ENCODE results near the gene CHP1.

CHP1 gene

DNA sequence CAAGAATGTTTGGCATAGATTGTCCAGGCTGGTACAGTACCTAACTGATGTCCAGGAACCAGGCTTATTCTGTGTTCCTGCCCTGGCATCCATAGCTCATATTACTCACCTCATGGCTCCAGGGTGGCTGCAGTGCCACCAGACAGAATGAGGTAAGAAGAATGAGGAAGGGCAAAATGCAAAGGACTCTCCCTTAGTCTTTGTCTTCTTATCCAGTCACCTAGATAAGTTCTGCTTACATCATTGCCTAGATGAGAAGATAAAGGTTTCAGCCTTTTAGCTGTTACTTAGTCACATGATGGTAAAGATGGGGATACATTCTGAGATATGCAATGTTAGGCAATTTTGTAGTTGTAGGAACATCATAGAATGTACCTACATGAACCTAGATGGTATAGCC lies 45.8 kb downstream of the CHP1 start:
- TF ChIP-seq, protein P1, sequence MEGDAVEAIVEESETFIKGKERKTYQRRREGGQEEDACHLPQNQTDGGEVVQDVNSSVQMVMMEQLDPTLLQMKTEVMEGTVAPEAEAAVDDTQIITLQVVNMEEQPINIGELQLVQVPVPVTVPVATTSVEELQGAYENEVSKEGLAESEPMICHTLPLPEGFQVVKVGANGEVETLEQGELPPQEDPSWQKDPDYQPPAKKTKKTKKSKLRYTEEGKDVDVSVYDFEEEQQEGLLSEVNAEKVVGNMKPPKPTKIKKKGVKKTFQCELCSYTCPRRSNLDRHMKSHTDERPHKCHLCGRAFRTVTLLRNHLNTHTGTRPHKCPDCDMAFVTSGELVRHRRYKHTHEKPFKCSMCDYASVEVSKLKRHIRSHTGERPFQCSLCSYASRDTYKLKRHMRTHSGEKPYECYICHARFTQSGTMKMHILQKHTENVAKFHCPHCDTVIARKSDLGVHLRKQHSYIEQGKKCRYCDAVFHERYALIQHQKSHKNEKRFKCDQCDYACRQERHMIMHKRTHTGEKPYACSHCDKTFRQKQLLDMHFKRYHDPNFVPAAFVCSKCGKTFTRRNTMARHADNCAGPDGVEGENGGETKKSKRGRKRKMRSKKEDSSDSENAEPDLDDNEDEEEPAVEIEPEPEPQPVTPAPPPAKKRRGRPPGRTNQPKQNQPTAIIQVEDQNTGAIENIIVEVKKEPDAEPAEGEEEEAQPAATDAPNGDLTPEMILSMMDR (conservative IDR thresholded peaks at IDR 0.05; ENCODE audit: low read length): no peak
- no peak for TF ChIP-seq EZH2phosphoT487 (IDR thresholded peaks at IDR 0.05; ENCODE audit: borderline replicate concordance)
- Histone ChIP-seq H3K9me2 (replicated peaks; ENCODE audit: low read depth, low read length) (no peaks in the 10 kb centered on the region), H3K4me3 (ENCODE audit: low read length, poor library complexity, severe bottlenecking) (no peak overlapping the region), H3K9me3 (ENCODE audit: insufficient read depth, low read depth, low read length) (no peaks in the 10 kb centered on the region), H4K20me1 (ENCODE audit: insufficient read depth, low read length, poor library complexity, severe bottlenecking) (no peaks in the 10 kb centered on the region), H3K4me1 (ENCODE audit: insufficient read depth, low read length, poor library complexity, severe bottlenecking) (no peaks in the 10 kb centered on the region), H2AFZ (ENCODE audit: low read length) (no peak overlapping the region), H3K27me3 (ENCODE audit: insufficient read depth, low read length, poor library complexity, severe bottlenecking) (no peaks in the 10 kb centered on the region), H3K9ac (ENCODE audit: low read depth, low read length, poor library complexity, severe bottlenecking) (no peak overlapping the region), H3K79me2 (ENCODE audit: insufficient read depth, low read length) (no peaks in the 10 kb centered on the region), H3K36me3 (ENCODE audit: insufficient read depth, low read length) (peaks cover 39% of the 10 kb centered on the region; the same call in 1 of the 2 replicates), H3K4me2 (ENCODE audit: low read depth, low read length, poor library complexity, severe bottlenecking) (no peak overlapping the region), H3F3A (ENCODE audit: low read depth) (no peaks in the 10 kb centered on the region)

GRCh38 chr15:41278319-41278718 lies 47.3 kb downstream of the CHP1 start:
- Histone ChIP-seq H3K36me3 (ENCODE audit: insufficient read depth, low read length) (peaks cover 38% of the 10 kb centered on the region; the same call in 1 of the 2 replicates), H3K9me3 (ENCODE audit: insufficient read depth, low read depth, low read length) (no peaks in the 10 kb centered on the region), H4K20me1 (ENCODE audit: insufficient read depth, low read length, poor library complexity, severe bottlenecking) (no peaks in the 10 kb centered on the region), H3K4me3 (ENCODE audit: low read length, poor library complexity, severe bottlenecking) (no peak overlapping the region), H3K27me3 (ENCODE audit: insufficient read depth, low read length, poor library complexity, severe bottlenecking) (no peaks in the 10 kb centered on the region), H2AFZ (ENCODE audit: low read length) (no peak overlapping the region), H3K79me2 (ENCODE audit: insufficient read depth, low read length) (no peaks in the 10 kb centered on the region), H3K9ac (ENCODE audit: low read depth, low read length, poor library complexity, severe bottlenecking) (no peak overlapping the region), H3F3A (ENCODE audit: low read depth) (no peaks in the 10 kb centered on the region), H3K4me2 (ENCODE audit: low read depth, low read length, poor library complexity, severe bottlenecking) (no peak overlapping the region), H3K4me1 (ENCODE audit: insufficient read depth, low read length, poor library complexity, severe bottlenecking) (peaks cover 5% of the 10 kb centered on the region), H3K9me2 (replicated peaks; ENCODE audit: low read depth, low read length) (no peaks in the 10 kb centered on the region)
- TF ChIP-seq EZH2phosphoT487 (IDR thresholded peaks at IDR 0.05; ENCODE audit: borderline replicate concordance): no peak
- TF ChIP-seq, protein P1 (conservative IDR thresholded peaks at IDR 0.05; ENCODE audit: low read length): no peak

DNA sequence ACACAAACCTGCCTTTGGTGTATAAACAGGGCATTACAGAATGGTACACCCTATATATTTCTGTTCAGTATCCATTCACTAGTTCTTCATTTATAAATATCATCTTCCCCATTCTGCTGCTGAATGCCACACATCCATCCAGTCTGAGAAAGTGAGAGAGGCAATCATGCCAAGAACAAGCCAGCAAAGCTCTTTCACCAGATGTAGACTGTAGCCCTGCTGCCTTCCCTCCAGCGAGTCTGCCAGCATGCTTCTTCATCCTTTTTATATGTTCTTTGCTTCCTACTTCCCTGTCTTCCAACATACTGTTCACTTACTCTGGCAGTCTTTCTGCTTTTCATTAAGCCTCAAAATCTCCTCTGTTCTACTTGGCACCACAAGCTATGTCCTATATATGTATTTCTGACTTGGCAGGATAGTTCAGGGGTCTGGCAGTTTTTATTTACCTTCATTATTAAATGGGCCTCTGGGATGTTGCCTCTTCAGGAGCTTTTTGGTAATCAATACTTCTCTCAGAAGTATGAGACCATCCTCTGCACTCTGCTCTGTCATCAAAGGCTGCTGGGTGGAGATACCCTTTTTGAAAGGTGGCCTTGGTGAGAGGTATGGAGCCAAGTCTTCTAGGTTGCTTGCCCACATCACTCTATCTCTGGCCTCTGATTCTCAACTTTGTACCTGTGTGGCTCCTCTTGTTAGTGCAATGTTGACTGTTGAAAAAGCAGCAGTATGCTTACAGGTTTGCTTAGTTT lies 48.6 kb downstream of the CHP1 start:
- Histone ChIP-seq H3K4me2 (ENCODE audit: low read depth, low read length, poor library complexity, severe bottlenecking) (no peak overlapping the region), H3K9me3 (ENCODE audit: insufficient read depth, low read depth, low read length) (no peaks in the 10 kb centered on the region), H3K9me2 (replicated peaks; ENCODE audit: low read depth, low read length) (no peaks in the 10 kb centered on the region), H3K79me2 (ENCODE audit: insufficient read depth, low read length) (peaks cover 10% of the 10 kb centered on the region), H4K20me1 (ENCODE audit: insufficient read depth, low read length, poor library complexity, severe bottlenecking) (peaks cover 5% of the 10 kb centered on the region), H3K4me1 (ENCODE audit: insufficient read depth, low read length, poor library complexity, severe bottlenecking) (peaks cover 7% of the 10 kb centered on the region), H3K27me3 (ENCODE audit: insufficient read depth, low read length, poor library complexity, severe bottlenecking) (peaks cover 5% of the 10 kb centered on the region), H3K9ac (ENCODE audit: low read depth, low read length, poor library complexity, severe bottlenecking) (no peak overlapping the region), H3K4me3 (ENCODE audit: low read length, poor library complexity, severe bottlenecking) (no peak overlapping the region), H2AFZ (ENCODE audit: low read length) (no peak overlapping the region), H3K36me3 (ENCODE audit: insufficient read depth, low read length) (peaks cover 33% of the 10 kb centered on the region; the same call in 1 of the 2 replicates), H3F3A (ENCODE audit: low read depth) (no peaks in the 10 kb centered on the region)
- TF ChIP-seq, protein P1 (conservative IDR thresholded peaks at IDR 0.05; ENCODE audit: low read length): no peak
- no peak for TF ChIP-seq EZH2phosphoT487 (IDR thresholded peaks at IDR 0.05; ENCODE audit: borderline replicate concordance)
